GM18526 (cell line): Measurements from ENCODE around the gene CCDC88A.

Source experiments
- POLR2A ChIP-seq: IDR thresholded peaks from 3 replicates; pipeline ENCODE4 v1.6.1; 2011; ENCODE audit not compliant: insufficient read length; ENCODE audit errors: extremely low read depth

The CCDC88A gene

GRCh38 chr2:55358451-55358850, 61.2 kb downstream of the CCDC88A start:
- TF ChIP-seq POLR2A, result no peak

- TF ChIP-seq POLR2A, result no peak
Observed at GRCh38 chr2:55357927-55358326, 61.7 kb downstream of the CCDC88A start.

DNA sequence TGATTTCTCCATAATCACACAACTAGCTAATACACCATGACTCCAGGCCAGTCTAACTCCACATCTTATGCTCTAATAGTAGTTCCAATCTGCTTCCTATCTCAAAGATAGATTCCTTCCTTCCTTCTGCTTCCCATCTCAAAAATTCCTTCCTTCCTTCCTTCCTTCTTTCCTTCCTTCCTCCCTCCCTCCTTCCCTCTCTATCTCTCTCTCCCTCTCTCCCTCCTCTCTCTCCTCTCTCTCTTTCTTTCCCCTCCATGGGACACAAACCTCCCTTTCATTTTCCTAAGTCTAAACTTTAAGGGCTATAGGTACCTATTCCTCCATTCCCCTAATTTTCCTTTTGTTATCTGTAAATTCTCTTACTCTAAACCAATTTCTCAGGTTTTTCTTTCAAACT, 62.5 kb downstream of the CCDC88A start:
- TF ChIP-seq POLR2A, result no peak

GRCh38 chr2:55355451-55355850, 64.2 kb downstream of the CCDC88A start:
- no peak for TF ChIP-seq POLR2A

DNA sequence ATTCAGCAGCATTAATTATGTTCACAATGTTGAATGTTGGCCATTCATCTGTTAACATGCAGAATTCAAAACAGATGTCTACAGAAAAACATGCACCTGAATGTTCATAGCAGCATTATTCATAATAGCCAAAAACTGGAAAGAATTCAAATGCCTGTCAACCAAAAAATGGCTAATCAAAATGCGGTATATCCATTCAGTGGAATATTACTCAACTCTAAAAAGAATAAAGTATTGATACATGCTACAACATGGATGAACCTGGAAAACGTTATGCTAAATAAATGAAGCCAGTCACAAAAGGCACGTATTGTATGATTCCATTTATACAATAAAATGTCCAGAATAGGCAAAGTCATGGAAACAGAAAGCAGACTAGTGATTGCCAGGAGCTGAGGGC, 68.0 kb downstream of the CCDC88A start:
- no peak for TF ChIP-seq POLR2A

GRCh38 chr2:55345064-55345463, 74.6 kb downstream of the CCDC88A start:
- TF ChIP-seq POLR2A, result no peak

GRCh38 chr2:55338268-55338667, 81.4 kb downstream of the CCDC88A start:
- no peak for TF ChIP-seq POLR2A

DNA sequence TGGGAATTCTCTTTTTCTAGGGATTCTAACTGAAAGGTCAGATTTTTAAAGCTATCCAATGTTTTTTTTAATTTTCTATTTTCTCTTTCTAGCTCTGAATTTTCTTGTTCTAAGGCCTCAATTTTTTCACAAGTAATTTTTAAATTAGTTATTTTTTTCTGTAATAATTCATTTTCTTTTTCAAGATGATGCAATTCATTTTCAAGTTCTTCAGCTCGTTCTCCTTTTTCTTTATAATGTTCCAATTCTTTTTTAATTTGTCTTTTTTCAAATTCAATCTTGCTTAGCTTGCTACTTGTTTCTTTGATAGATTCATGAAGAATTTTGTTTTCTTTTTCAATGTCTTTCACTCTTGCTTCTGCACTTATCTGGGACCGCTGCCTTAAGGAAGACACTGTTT, 84.9 kb downstream of the CCDC88A start:
- TF ChIP-seq POLR2A, result no peak

DNA sequence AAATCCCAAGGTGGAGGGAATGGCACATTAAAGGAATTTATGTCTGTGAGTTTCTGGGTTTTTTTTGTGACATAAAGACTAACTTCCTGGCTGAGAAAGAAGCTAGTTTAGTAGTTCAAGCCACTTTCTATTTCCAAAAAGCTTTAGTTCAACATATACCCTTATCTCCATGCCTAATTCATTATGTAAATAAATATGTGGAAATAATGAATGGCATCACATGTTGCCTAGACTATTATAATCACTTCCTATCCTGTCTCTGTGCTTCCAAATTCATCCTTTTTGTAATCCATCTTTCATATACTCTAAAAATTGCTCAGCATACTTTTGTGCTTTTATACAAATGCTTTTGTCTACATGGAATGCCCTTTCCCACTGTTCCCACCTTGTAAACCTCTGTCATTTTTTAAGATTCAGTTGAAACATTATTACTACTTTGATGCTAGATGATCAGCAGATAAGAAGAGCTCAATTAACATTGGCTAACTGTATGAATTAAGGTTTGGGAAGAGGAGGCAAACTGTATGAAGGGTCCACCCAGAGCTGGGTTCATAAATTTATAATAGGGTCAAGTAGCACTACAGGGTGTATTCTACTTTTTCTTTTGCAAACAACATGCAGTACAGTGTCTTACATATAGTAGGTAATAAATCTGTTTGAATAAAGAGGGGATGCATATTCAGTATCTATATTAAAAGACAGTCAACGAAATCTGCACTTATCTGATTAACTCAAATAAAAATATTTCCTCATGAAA, 88.9 kb downstream of the CCDC88A start:
- TF ChIP-seq POLR2A, result no peak

DNA sequence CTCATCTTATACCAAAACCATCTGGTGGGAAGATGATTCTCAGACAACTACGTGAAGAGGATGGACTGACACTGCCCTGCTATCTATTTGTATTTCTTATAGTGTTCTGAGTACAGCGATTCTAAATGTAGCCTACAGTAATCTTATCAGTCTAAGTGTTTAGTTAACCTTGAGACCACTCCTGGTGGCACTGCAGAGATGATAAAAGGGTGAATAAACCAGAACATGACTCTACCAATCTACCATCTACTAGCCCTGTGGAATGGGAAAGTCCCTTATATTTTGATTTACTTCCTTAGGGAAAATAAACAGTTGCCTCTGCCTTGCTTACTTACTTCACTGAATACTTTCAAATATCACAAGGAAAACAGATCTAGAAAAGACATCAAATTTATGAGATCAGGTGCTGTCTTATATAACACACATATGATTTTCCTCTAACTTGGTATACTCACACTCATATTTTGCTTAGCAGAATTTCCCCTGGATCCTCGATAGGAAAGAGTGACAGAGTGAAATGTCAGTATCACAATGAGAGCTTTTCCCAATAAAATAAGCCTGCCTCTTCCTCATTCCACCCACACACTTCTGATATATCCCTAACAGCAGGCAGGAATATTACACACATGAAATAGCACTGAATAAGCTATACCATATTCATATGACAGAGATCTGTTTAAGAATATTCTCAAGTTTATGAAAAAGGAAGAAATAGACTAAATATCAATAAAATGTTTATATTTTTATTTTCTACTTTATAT, 92.0 kb downstream of the CCDC88A start:
- no peak for TF ChIP-seq POLR2A

DNA sequence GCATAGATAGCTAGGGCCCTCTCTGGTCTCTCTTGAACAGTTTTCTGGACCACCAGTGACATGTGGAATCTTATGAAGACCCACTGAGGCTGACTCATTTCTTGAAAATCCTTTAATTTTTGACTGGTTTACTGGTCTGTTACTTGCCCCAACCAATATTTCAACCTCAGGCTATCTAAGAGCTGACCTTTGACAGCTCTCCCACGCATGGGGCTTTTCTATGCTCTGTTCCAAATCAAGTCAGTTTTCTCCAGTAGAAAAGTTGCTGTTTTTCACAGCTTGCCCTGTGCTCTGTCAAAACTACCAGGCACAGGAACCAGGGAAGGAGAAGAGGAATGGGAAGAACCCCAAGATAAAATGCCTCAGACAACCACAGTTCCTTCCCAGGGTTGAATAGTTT, 104.7 kb downstream of the CCDC88A start:
- no peak for TF ChIP-seq POLR2A

DNA sequence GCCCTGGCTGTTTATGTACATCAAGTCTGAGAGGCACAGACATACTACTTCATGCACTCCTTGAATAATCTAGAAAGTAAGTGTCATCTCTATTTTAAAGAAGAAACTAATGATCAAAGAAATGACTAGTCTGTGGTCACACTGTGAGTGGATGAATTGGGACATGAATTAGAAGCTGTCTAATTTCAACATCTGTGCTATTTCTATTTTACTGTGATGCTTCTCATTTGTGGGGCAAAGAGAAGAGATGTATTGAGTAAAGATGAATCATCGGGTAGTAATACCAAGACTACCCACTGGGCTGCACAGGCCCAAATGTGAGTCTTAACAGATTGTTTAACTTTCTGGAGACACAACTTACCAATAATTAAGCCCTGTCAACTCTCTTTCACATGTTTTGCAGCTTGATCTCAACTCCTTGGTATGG, 108.2 kb downstream of the CCDC88A start:
- no peak for TF ChIP-seq POLR2A

- no peak for TF ChIP-seq POLR2A
Observed at GRCh38 chr2:55309446-55309845, 110.2 kb downstream of the CCDC88A start.

- TF ChIP-seq POLR2A, result no peak
Observed at GRCh38 chr2:55302241-55302640, 117.4 kb downstream of the CCDC88A start.

DNA sequence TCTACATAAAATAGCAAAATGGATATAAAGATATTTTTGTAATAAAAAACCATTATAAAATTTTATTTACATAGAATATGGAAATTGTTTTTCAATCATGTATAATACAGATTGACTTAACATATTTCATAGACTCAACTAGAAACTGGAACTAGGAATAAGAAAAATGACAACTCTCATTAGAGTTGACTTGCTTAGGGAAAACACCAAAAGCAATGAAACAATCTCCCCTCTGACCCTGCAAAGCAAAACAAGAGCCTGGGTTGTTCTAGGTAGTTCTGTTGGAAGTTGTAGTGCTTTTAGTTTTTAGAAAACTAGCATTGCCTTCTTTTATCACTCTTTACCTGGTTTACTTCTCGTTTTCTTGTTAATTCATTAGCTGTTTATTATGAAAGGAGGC, 118.4 kb downstream of the CCDC88A start:
- TF ChIP-seq POLR2A, result no peak

- TF ChIP-seq POLR2A, result no peak
Observed at GRCh38 chr2:55296393-55296792, 123.3 kb downstream of the CCDC88A start.
